ENCODE results near the gene SLC25A20.
A peak's percentile ranks its signal among the peaks of the same experiment; 100 is the strongest.

SLC25A20 gene

DNA sequence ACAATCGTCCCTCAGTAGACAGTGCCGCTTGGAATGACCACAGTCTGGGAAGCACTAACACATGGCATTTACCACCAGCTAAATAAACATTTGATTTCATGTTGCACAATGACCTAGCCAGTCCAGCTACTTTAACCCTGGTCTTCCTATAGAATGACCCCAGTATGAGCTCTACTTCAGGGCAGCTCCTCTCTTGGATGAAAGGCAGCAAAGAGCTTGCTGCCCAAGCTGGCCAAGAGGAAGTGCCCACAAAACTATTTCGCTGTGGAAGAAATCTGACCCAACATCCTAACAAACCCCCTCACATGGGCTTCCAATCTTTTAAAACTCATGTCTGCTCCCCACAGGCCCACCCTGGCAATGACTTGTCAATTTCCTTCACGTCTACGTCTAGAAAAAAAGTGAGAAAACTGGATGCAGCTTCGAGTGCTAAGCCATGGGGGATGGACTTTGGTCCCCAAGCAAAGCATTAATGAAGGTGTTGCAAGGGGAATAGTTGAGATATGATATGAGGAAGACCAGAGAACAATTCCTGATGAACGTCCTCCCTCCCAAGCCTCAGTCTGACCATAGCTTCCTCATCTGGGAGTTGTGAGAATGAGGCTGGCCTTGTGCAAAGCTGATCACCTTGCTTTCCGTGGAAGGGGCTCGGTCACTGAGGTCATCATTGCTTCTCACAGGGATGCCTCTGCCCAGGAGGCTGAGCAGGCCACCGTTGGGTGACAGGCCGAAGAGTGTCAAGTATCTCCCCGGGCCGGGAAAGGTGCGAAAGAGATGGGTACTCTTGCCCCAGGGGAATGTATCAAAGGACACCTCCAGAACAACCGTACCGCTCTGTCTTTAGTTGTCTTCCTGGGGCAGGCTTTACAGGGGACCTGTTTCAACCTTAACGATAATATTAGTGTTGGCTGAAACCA, 964 bp downstream of the SLC25A20 start:
- no peak for DNase-seq (ENCODE audit: low read depth in 2 of 2)

DNA sequence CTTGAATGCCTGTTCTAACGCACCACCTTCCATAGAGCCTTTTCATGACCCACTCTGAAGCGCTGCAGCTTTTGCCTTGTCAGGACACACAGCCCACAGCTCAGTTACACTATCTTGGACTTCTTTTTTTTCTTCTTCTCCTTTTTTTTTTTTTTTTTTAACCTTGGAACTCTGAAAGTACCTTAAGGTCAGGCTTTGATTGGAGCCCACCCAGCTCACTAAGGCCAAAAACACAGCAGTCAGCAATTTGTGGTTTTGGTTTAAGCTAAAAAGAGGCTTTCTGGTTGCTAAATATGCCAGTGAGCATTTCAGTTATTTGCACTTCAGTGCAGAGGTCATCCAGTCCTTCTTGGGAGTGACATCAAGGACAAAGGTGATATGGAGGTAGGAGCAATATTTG, 1.7 kb downstream of the SLC25A20 start:
- no peak for DNase-seq (ENCODE audit: low read depth in 2 of 2)

DNA sequence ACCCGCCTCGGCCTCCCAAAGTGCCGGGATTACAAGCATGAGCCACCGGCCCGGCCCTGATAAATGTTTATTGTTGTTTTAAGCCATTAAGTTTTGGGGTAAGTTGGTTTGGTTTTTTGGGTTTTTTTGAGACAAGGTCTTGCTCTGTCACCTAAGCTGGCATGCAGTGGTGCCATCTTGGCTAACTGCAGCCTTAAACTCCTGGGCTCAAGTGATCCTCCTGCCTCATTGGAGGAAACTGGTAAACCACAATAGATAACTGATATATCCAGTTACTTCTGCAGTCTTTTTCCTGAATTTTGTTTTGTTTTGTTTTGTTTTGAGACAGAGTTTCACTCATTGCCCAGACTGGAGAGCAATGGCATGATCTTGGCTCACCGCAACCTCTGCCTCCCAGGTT, 4.2 kb downstream of the SLC25A20 start:
- DNase-seq (ENCODE audit: low read depth in 2 of 2), result no peak

DNA sequence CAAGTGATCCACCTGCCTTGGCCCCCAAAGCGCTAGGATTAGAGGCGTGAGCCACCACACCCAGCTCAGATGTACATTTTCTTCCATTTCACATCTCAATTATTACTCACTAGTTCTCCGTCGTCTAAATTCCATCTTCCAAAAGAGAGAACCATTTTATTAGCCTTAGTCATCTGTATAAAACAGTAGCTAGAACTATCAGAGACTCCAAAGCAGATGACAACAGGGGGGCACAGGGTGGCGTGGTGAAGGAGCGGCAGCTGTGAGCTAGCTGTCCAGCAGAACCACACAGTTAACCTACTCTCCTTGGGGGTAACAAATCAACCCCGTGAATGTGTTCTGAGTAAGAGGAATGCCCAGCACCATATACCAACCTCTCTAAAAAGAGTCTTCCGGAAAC, 7.1 kb downstream of the SLC25A20 start:
- DNase-seq (ENCODE audit: low read depth in 2 of 2), result no peak

DNA sequence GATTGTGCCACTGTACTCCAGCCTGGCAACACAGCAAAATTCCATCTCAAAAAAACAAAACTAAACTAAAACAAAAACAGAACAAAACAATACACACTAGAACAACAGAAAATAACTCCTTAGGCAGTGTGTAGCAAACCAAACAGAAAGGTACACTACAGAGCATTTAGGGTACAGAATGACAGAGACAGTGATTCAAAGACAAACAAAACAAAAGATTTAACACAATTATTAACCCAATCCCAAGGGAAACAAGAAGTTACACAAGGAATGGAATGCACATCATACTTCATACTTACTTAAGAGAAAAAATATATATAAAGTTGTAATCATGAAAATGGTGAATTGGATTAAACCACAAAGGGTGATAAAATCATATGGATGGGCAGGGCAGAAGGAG, 12.9 kb downstream of the SLC25A20 start:
- no peak for DNase-seq (ENCODE audit: low read depth in 2 of 2)

DNA sequence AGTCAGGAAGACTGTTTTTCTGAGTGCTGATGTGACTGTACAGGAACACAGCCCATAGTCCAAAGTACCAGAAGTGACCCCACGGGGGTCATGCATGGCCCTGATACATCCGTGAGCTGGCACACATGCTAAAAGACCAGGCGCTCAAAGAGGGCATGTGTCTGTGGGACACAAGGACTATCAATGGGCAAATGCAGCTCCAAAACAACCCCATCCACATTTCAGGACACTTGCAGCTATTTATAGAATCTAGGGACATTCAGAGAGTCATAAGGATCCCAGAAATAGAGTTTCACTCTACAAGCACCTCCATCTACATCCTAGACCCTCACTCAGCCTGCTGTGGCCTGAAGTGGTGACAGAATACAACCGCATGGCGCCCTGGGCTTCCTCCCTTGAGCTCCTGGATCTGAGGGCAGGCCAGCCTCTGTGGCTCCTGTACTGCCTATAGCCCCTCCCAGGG, 17.0 kb downstream of the SLC25A20 start:
- DNase-seq (ENCODE audit: low read depth in 2 of 2), result no peak

DNA sequence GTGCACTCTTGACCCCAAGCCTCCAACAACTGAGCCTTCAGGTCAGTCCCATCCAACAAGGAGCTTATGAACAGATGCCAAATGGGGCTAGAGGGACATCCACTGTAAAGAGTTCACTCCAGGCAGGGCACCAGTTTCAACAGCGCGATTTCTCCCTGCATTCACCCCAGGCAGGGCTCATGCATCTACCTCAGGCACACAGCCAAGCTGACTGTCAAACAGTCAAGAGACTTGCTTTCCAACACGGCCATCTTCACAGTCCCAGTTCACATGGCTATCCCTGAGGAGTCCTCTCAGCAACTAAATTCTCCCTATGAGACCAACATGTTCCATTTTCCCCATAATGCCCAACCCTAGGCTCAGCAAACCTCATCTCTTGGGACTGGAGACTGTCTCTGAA, 17.7 kb downstream of the SLC25A20 start:
- DNase-seq (ENCODE audit: low read depth in 2 of 2), result no peak

DNA sequence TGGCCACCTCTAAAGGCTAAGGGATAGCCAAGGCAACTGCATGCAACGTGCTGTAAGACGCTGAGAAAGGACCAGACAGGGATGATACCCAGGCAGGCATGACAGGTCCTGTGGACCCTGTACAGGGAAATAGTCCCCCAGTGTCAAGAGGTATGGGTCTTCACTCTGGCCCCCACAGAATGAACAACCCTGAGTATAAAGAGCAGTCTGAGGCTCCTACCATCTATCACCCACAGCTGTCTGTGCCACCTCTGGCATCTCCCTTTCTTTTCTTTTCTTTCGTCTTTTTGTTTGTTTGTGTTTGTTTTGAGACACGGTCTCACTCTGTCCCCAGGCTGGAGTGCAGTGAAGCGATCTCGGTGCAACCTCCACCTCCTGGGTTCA, 18.7 kb downstream of the SLC25A20 start:
- DNase-seq (ENCODE audit: low read depth in 2 of 2), result no peak

DNA sequence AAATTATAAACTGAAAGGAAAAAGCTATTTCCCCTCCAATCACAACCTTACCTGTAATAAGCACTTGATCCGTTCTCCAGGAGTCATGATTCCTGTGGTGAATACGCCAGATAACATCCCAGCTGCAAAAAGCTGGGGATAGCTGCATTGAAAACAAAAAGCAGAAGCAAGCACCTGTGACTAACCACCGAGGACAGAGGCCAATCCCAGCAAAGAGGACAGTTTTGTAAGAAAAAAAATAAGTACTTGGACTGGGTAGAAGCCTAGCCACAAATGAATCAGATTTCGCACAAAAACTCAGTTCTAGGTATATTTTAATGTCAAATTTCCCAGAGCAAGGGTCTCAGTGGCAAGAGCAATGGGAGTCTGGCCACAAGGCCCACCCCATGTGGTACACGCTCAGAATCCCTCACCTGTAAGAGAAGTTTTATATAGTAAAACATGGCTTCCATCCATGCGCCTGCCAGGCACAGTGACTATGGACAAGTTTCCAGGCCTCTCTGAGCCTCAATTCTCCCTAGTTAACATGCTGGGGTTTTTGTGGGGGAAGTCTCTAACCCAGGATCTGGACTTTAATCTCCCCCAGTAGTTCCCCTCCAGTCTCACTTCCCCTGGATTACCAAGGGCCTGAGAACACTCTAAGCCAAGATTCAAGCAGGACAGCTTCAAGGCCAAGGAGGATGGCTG, 19.2 kb downstream of the SLC25A20 start:
- no peak for DNase-seq (ENCODE audit: low read depth in 2 of 2)

DNA sequence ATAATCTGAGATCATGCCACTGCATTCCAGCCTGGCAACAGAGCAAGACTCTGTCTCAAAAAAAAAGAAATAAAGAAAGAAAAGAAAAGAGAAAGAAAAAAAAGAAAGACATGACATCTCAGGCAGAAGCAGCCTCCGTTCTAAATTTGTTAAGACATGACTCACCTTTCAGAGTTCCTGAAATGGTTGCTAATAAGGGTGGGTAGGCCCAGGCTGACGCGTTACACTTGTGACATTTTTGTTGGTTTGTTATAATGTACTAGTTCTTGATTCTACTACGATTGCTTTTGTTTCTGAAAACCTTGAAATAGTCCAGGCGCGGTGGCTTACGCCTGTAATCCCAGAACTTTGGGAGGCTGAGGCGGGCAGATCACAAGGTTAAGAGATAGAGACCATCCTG, 21.0 kb downstream of the SLC25A20 start:
- no peak for DNase-seq (ENCODE audit: low read depth in 2 of 2)

DNA sequence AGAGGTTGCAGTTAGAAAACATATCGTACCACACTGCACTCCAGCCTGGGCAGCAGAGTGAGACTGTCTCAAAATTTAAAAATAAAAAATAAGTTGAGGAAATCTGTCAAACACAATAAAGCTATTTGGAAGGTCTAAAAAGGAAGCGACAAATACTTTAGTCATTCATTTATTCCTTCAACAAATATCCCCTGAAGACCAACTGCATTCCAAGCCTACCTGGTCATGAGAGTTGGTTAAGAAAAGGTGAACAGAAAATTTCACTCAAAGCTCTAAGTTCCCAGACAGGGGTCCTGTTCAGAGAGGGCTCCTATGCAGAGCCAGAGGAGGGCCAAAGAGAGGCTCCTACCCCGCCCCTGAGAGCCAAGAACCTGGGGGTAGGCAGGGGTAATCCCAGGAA, 35.6 kb downstream of the SLC25A20 start:
- no peak for DNase-seq (ENCODE audit: low read depth in 2 of 2)

DNA sequence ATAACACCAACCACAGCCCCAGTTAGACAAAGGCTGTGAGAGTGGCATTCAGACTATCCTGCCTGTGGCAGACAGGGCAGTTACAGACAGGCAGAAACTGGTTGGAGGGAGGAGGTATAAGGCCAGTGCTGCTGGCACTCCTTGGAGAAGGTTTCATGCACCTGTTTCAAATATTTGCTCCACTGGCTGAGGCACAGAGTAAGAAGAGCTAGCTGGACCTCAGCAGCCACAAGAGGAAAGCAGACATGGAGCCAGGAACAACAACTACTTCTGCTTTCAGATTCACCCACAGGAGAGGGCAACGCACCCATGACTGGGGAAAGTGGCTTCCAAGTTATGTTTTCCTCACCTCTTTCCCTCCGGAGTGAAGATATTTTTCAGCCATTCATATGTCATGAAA, 39.5 kb downstream of the SLC25A20 start:
- DNase-seq (ENCODE audit: low read depth in 2 of 2), result no peak

DNA sequence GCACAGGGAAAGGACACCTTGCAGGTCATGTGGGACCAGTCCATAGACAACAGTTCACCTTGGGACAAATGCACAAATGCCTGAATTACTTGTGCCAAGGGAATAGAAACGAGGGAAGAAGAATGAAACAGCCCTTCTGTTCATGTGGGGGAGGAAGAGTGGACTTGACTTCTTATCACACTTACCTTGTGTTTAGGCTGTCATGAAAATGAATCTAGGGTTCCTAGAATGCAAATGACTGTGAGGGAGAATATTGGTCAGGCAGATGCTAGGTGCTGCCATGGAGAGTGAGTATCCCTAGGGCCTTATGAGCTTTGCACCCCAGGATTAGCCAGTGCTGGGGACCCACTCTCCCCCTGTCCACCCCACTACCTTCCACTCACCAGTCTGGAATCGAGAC, 40.0 kb downstream of the SLC25A20 start:
- no peak for DNase-seq (ENCODE audit: low read depth in 2 of 2)

DNA sequence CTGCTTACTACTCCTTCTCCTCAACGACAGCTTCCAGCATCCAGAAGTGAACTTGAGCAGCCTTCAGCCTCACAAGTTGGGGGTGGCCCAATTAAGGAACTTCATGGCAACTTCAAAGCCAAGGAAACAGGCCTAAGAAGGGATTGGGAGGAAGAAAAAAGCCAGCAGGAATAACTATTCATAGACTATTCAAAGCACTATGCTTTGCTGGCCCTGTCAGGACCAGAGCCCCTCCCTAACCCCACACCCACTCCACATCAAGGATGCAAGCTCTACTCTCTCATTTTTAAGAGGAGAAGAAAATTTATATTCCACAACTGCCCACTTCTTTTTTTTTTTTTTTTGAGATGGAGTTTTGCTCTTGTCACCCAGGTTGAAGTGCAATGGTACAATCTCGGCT, 41.0 kb downstream of the SLC25A20 start:
- no peak for DNase-seq (ENCODE audit: low read depth in 2 of 2)

DNA sequence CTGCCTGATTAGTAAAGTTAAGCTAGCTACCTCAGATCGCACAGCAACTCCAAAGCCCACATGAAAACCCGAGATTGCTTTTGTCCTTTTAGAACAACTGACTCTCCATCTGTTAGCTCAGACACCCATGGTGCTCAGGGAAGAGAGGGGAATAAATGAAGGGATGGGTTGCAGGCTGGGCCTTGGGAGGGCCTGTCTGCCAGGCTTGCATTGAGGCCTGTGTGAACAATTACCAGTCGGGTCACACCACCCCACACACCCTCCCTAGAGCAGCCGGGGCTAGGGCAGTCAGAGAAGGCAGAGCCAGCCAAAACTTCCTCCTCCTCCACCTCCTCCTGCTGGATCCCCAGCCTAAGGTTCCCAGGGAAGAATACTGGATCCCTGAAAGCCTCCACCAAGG, 42.2 kb downstream of the SLC25A20 start:
- no peak for DNase-seq (ENCODE audit: low read depth in 2 of 2)

DNA sequence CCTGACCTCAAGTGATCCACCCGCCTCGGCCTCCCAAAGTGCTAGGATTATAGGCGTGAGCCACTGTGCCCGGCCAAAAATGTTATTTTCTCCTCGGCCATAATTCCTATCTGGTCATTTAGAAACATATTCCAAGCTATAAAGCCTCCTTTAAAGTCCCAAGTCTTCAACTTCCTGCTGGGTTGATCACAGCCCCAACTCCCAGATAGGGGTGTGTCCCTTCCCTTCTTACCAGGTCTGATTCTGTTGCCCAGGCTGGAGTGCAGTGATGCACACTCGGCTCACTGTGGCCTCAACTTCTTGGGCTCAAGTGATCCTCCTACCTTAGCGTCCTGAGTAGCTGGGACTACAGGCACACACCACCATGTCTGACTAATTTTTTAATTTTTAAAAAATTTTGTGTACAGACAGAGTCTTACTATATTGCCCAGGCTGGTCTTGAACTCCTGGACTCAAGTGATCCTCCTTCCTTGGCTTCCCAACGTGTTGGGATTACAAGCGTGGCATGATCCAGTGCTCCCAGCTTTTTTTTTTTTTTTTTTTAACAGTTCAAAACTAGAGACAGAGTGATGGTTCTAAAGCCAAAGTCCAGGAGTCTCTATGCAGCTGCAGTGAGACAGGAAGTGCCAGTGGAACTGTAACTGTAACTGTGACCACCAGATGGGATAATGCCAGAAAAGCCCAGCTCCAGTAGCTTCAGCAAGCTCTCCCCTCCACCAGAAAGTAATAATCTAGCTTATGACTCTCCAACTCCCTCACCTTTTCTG, 42.8 kb downstream of the SLC25A20 start:
- no peak for DNase-seq (ENCODE audit: low read depth in 2 of 2)

DNA sequence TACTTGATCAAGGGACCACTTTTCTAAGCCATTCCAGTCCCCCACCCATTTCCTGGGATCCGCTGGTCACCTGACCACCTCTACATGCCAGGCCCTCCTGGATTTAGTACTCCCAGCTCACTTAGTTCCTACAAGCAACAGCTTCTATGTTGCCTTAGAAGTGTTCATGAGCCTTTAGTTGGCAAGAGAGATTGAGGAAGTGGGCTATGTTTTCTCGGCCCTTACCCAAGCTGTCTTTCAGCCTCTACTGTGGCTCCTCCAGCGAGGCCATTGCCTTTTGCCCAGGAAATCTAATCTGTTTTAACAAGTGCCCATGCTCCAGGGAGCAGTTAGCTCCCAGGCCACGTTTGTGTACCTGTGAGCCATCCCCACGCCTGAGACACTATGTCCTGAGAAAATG, 46.5 kb downstream of the SLC25A20 start:
- no peak for DNase-seq (ENCODE audit: low read depth in 2 of 2)

DNA sequence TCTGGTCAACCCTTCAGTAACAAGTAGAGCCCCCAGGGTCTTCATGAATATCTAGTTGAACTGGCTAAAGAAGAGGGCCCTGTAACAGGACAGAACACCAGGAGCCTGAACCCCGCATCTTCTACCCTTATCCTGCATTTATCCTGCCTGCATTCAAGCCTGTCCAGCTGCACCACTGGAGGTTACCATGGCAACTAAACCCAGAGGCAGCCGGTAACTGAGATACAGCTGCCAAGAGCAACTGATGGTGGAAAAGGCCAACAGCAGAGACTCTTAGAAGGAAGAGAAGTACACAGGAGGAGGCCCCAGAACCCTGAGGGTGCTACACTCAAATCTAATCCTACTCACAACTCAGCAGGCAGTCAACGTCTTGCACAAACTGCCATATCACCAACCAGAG, 47.3 kb downstream of the SLC25A20 start:
- no peak for DNase-seq (ENCODE audit: low read depth in 2 of 2)

DNA sequence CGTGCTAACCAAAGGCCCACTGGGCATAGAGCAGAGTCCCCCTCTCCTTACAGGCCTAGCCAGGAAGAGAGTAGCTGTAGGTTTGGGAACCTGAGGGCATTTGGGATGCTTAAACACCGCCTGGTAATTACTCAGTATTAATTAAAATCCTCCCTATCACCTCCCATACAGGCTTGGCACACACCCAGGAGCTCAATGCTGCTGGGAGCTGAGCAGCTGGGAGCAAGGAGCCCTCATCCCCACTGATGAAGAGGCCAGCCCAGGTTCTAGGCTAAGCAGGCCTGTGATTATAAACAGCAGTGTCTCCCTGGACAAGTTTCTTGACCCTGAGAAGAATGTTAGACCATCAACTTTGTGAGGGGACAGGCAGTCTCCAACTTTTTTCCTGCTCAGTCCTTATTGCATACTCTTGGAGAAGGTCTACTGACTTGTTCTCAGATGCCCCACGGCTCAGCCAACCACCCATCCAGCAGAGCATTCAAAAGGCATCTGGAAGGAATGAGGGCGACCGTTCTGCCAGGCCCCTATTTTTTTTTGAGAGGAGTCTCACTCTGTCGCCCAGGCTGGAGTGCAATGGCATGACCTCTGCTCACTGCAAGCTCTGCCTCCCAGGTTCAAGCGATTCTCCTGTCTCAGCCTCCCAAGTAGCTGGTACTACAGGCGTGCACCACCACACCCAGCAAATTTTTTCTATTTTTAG, 49.7 kb downstream of the SLC25A20 start:
- no peak for DNase-seq (ENCODE audit: low read depth in 2 of 2)

DNA sequence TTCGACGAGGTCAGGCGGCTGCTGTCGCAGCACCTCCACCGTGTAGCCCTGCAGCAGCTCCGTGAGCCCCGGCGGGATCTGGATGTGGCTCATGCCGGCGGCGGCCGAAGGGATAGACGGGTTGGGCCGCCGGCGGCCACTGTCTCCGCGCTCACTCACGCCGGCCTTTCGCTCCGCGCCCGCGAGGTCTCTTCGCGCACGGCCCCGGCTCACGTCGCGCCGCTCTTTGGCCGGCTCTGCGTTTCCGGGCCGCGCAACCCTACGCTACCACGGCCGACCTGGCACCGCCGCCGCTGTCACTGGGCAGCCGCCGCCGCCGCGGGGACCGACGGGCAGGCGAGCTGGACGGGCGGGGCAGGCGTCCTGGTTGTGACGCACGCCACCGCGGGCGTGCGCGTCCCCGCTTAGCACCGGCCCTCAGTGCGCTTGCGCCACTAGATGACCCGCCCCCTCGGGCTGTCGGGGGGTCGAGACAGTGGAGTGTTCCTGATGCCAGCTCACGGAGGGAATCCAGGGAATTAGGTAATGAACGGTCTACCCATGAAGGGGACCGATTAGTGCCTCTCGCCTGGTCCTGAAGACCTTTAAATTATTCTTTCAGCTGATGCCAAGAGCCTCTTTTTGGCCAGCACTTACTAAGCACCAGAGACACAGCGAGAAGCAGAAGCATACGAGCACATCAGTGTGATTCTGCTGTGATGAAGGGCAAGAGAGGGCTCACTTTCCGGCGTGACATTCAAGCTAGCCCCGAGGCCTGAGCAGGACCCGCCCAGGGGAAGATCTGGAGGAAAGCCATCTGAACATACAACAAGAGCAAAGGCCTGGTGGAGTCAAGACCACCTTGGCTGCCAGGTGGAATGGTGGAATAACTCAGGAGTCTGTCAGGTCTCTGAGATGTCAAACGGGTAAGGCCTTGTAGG, 50.9 kb downstream of the SLC25A20 start, which contains the start of gene PRKAR2A:
Gene PRKAR2A, minus strand, starts transcription at position 371 of the 920 bp plus-strand sequence. Its CDS starts 278 bp downstream, at position 93.
- peak; percentile 62 to 72 for DNase-seq (ENCODE audit: low read depth in 2 of 2)
